DOHH2 (cell line): ENCODE results near the gene FHOD3.

Experiments used
- EZH2phosphoT487 ChIP-seq: fragments of 200-600 bp; sonication (generic); IDR thresholded peaks from 2 replicates; pipeline ENCODE4 v1.6.1; 2017; ENCODE audit warnings: borderline replicate concordance, mild to moderate bottlenecking, antibody characterized with exemption, low read length, moderate library complexity, mixed read lengths
- TF ChIP-seq, protein P1 (sequence below): fragments of 200-600 bp; sonication (generic); IDR thresholded peaks from one replicate; pipeline ENCODE4 v1.5.1; 2014; ENCODE audit warnings: antibody characterized with exemption, mild to moderate bottlenecking, low read depth, low read length; ENCODE audit not compliant: poor library complexity, severe bottlenecking

DNA sequence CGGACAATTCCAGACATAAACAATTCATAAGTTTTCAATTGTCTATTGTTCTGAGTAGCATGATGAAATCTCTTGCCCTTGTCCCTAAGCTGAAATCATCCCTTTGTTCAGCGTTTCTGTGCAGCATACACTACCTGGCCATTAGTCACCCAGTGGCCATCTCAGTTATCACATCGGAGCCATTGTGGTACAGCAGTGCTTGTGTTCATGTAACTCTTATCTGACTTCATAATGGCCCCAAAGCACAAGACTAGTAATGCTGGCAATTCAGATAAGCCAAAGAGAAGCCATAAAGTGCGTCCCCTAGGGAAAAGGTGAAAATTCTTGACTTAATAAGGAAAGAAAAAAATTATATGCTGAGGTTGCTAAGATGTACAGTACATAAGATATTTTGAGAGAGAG is 127.2 kb downstream of the FHOD3 start:
- TF ChIP-seq, protein P1, sequence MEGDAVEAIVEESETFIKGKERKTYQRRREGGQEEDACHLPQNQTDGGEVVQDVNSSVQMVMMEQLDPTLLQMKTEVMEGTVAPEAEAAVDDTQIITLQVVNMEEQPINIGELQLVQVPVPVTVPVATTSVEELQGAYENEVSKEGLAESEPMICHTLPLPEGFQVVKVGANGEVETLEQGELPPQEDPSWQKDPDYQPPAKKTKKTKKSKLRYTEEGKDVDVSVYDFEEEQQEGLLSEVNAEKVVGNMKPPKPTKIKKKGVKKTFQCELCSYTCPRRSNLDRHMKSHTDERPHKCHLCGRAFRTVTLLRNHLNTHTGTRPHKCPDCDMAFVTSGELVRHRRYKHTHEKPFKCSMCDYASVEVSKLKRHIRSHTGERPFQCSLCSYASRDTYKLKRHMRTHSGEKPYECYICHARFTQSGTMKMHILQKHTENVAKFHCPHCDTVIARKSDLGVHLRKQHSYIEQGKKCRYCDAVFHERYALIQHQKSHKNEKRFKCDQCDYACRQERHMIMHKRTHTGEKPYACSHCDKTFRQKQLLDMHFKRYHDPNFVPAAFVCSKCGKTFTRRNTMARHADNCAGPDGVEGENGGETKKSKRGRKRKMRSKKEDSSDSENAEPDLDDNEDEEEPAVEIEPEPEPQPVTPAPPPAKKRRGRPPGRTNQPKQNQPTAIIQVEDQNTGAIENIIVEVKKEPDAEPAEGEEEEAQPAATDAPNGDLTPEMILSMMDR = no peak
- TF ChIP-seq EZH2phosphoT487 = no peak
